Mucosa of stomach (tissue), 1 donor: ENCODE results near the gene FABP6.
A peak's percentile ranks its signal among the peaks of the same experiment; 100 is the strongest.
"Not testable (repeated sequence)": the region's sequence is repeated elsewhere in the genome, so short reads cannot be mapped to it uniquely, and the experiment has no call there.

Source experiments
- H3K27me3 ChIP-seq: one replicate; pipeline ENCODE4 v1.7.0; 2013; ENCODE audit warnings: mild to moderate bottlenecking, low read length; ENCODE audit not compliant: control insufficient read depth, insufficient read depth
- H3K36me3 ChIP-seq: one replicate; pipeline ENCODE4 v1.7.0; 2013; ENCODE audit warnings: low read length; ENCODE audit not compliant: control insufficient read depth, insufficient read depth
- H3K4me1 ChIP-seq: one replicate; pipeline ENCODE4 v1.7.0; 2013; ENCODE audit warnings: mild to moderate bottlenecking, low read length; ENCODE audit not compliant: control insufficient read depth, insufficient read depth
- H3K4me3 ChIP-seq: one replicate; pipeline ENCODE4 v1.7.0; 2013; ENCODE audit warnings: low read length
- H3K9ac ChIP-seq: one replicate; pipeline ENCODE4 v1.7.0; 2013; ENCODE audit warnings: mild to moderate bottlenecking, low read length, moderate library complexity
- H3K9me3 ChIP-seq: one replicate; pipeline ENCODE4 v1.7.0; 2013; ENCODE audit warnings: mild to moderate bottlenecking, low read length, moderate library complexity; ENCODE audit not compliant: control insufficient read depth
- donor health status: Pancreatic carcinoma.

The FABP6 gene, protein sequence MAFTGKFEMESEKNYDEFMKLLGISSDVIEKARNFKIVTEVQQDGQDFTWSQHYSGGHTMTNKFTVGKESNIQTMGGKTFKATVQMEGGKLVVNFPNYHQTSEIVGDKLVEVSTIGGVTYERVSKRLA

DNA sequence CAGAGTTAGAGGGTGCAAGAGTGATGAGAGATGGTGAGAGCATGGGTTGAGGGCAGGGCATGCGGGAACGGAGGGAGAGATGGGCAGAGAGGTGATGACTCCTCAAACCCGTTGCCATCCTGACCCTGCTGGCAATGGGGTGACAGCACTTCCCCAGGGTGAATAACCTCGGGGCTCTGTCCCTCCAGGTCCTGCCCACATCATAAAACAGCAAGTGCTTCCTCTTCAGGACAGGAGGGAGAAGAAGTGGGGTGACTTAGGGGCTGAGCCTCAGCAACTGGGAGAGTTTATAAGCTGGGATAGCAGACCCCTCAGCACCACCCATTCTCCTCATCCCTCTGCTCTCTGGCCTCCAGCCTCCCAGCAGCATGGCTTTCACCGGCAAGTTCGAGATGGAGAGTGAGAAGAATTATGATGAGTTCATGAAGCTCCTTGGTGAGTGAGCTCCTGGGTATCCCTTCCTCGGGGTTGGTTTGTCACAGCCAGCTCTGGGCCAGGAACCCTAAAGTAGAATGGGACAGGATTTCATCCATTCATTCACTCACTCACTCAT is at the start of gene FABP6:
Gene FABP6 (plus strand): TSS at position 317 of the 553 bp plus-strand sequence. CDS start 52 bp downstream, at position 369.
- no peaks in the 10 kb centered on the region for H3K9me3 ChIP-seq
- H3K9ac ChIP-seq: no peak within 1 kb of the TSS

DNA sequence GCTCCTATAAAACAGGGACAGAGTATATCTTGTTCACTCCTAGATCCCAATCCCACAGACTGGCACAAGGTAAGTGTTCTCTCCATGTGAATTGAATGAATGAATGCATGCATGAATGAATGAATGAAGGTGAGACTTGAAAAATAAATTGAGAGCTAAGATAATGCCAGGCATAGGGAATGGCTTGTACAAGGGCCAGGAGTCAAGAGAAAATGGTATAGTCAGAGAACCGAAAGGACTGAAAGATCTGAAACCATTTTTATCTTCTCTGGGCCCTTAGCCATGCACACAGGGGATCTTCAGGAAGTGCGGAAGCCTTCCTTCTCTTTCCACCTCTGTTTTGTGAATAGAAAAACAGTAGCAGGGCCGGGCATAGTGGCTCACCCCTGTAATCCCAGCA is 48.4 kb upstream of the FABP6 start:
- H3K36me3 ChIP-seq: no peaks in the 10 kb centered on the region
- H3K27me3 ChIP-seq: no peaks in the 10 kb centered on the region
- H3K9me3 ChIP-seq: no peaks in the 10 kb centered on the region
- no peak overlapping the region for H3K4me3 ChIP-seq
- no peaks in the 10 kb centered on the region for H3K4me1 ChIP-seq
- H3K9ac ChIP-seq: no peak overlapping the region

More for the DNA sequence above, at the start of gene FABP6:
- H3K4me3 ChIP-seq: no peak within 1 kb of the TSS
- H3K36me3 ChIP-seq: no peaks in the 10 kb centered on the region
- no peaks in the 10 kb centered on the region for H3K27me3 ChIP-seq
- H3K4me1 ChIP-seq: no peaks in the 10 kb centered on the region

DNA sequence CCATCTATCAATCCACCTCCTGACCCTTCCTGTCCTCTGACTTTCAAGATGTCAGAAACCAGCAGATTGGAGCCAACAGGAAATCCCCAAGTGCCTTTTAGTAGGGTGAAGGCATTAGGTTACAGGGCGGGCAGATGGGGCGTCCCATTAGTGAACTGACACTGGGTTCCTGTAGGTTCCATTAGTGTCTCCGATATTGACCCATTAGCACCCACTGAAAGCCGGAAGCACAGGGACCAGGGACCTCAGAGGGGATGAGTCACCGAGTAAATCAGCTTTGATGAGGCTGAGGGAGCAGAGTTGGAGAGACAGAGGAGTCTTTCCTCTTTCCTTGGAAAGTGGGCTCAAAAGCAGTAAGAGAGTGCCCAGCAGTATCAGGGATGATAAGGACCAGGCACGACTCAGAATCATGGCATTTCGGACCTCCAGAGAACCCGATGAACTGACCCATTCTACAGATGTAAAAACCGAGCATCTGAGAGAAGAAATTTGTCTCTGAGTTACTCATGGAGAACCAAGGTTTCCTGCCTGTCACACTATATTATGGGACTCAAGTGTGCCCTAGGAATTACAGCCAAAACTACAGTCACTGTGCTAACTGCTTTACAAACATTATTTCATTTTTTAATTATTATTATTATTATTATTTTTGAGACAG is 47.2 kb upstream of the FABP6 start:
- Histone ChIP-seq H3K36me3 (no peaks in the 10 kb centered on the region), H3K9ac (no peak overlapping the region), H3K4me3 (no peak overlapping the region)

DNA sequence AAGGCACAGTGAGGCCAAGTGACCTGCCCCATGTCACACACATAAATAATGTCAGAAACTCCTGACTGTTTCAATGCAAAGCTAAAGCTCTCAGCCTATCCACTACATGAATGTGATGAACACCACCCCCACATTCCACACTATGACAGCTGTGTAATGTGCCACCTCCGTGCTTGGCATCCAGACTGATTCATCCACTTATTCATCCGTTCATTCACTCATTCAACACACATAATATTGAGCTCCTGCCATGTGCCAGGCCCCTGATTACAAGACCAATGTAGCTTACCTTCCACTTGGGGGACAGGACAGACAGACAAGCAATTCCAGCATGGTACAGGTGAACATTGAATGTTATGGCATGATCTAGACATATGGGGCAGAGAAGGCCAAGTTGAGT is 46.2 kb upstream of the FABP6 start:
- Histone ChIP-seq H3K36me3 (no peaks in the 10 kb centered on the region), H3K27me3 (no peaks in the 10 kb centered on the region), H3K9ac (no peak overlapping the region), H3K4me3 (no peak overlapping the region), H3K9me3 (no peaks in the 10 kb centered on the region), H3K4me1 (no peaks in the 10 kb centered on the region)

More for the DNA sequence above, 47.2 kb upstream of the FABP6 start:
- Histone ChIP-seq H3K4me1 (no peaks in the 10 kb centered on the region), H3K27me3 (no peaks in the 10 kb centered on the region), H3K9me3 (no peaks in the 10 kb centered on the region)

DNA sequence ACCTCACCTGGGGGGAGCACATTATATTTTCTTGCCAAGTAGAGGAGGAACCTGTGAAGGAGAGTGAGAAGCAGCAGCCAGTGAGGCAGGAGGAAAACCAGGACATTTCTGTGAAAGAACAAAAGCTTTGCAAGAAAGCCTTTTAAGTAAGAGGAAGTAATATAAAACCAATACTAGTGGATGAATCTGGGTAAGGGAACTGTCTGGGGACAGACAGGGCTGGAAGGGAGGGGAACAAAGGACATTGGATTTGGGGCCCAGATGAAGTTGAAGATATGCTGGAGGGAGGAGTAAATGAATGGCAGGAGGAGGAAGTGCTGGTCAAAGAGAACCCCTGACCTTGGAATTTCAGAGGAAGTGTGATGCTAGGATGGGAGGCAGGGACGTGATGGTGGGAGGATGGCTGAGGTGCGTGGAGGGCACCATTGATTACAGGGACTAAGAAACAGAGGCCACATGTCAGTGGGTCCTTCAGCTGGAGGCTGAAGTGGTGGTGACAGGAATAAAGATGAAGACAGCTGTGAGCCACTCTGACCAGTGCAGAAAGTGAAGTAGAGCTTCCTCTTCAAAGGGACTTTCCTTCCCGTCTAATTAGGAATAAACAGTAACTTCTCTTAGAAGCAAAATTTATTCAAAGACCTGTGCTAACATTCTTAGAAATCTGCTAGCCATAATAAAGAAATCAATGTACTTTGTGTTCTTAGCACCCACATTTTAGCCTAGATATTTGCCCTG is 43.5 kb upstream of the FABP6 start:
- Histone ChIP-seq H3K27me3 (no peaks in the 10 kb centered on the region), H3K4me1 (peaks cover 6% of the 10 kb centered on the region), H3K9me3 (no peaks in the 10 kb centered on the region), H3K9ac (no peak overlapping the region), H3K4me3 (no peak overlapping the region), H3K36me3 (no peaks in the 10 kb centered on the region)

DNA sequence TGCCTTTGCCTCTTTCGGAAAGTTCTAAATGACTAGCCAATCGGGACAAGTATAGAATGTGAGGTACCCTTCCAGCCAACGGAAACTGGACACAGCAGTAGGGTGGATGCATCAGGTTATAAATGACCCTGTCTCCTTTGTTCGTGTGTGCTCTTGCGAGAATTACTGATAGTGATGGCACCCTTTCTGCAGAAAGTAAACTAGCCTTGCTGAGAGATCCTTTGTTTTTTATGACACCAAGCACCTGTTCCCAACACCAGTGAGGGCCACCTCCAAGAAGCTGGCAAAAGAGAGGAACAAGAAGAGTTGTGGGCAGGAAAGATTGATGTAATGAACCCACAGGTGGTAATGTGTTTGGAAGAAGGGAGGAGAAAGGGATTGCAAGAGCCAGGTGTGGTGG is 42.8 kb upstream of the FABP6 start:
- no peaks in the 10 kb centered on the region for H3K27me3 ChIP-seq

DNA sequence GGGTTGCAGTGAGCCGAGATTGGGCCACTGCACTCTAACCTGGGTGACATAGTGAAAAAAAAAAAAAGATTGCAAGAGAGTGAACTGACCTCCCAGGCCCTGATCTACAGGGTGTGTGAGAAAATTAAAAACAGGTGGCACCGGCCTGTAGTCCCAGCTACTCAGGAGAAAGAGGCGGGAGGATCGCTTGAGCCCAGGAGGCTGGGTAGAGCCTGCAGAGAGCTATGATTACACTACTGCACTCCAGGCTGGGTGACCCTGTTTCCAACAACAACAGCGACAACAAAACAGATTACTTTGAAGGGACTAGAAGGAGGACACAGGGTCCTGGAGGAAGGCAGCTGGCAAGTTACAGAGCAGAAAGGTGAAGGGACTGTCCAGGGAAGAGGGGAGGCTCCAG is 42.2 kb upstream of the FABP6 start:
- no peak overlapping the region for H3K9ac ChIP-seq
- no peaks in the 10 kb centered on the region for H3K27me3 ChIP-seq
- H3K4me1 ChIP-seq: peaks cover 6% of the 10 kb centered on the region
- no peaks in the 10 kb centered on the region for H3K36me3 ChIP-seq
- H3K9me3 ChIP-seq: no peaks in the 10 kb centered on the region
- no peak overlapping the region for H3K4me3 ChIP-seq

More for the DNA sequence above, 42.8 kb upstream of the FABP6 start:
- Histone ChIP-seq H3K4me3 (no peak overlapping the region), H3K4me1 (peaks cover 6% of the 10 kb centered on the region), H3K9me3 (no peaks in the 10 kb centered on the region), H3K36me3 (no peaks in the 10 kb centered on the region), H3K9ac (no peak overlapping the region)

DNA sequence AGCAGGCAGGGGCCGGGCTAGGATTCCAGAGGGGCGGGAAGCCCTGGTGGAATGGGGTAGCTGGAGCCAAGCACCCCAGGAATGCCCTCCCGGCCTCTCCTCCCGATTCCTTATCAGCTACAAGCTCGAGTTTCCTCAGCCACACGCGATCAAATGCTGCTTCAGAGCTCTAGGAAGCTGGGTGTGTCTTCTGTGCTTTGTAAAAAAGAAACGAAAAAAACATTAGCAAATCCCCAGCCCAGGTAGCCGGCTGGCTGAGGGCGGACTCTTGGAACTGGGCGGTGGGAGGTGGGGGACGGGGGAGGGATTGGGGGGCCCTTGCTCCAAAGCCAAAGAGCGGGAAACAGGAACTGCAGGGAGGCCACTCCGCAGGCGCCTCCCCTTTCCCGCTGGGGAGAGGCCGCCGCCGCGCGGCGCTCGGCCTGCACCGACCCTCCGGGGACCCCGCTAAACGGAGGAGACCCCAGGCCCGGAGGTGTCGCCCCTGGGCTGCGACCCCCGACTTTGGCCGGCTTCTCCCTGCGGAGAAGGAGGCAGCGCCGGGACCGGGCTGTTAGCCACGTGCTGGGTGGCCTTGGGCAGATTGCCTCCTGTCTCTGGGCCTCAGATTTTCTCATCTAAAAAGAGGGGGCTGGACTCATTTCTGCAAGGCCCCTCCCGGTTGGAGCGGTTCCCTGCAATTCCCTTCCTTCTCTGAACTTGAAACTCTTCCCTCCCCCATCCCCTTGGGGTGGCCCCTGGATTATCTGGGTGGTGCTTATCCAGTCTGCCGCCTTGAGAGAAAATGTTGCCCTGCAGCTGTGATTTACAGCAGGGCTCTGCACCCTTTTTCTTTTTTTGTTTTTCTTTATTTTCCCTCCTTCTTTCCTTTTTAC is 40.9 kb upstream of the FABP6 start:
- peaks cover 6% of the 10 kb centered on the region for H3K4me1 ChIP-seq
- no peaks in the 10 kb centered on the region for H3K36me3 ChIP-seq
- H3K9ac ChIP-seq: peak overlapping the region; percentile 76
- no peaks in the 10 kb centered on the region for H3K9me3 ChIP-seq
- no peaks in the 10 kb centered on the region for H3K27me3 ChIP-seq
- peak overlapping the region; percentile 14 for H3K4me3 ChIP-seq

DNA sequence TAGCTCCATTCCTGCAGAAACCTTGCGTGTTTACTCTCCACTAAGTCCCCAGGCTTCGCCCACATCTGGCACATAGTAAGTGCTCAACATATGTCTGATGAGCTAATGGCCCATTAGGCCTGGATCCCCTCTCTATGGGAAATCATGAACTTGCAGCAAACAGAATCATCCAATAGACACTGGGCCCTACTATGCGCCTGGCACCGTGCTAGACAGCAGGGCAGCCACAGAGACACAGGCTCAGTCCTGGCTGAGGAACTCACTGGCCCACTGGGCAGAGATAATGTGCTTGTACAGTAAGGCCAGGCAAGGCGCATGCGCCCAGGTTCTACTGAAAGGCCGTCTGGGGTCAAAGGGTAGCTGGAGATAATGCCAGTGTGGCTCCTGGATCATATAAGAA is 36.9 kb upstream of the FABP6 start:
- H3K27me3 ChIP-seq: no peaks in the 10 kb centered on the region
- H3K4me3 ChIP-seq: no peak overlapping the region
- peaks cover 6% of the 10 kb centered on the region for H3K4me1 ChIP-seq
- no peak overlapping the region for H3K9ac ChIP-seq
- no peaks in the 10 kb centered on the region for H3K9me3 ChIP-seq
- H3K36me3 ChIP-seq: no peaks in the 10 kb centered on the region

DNA sequence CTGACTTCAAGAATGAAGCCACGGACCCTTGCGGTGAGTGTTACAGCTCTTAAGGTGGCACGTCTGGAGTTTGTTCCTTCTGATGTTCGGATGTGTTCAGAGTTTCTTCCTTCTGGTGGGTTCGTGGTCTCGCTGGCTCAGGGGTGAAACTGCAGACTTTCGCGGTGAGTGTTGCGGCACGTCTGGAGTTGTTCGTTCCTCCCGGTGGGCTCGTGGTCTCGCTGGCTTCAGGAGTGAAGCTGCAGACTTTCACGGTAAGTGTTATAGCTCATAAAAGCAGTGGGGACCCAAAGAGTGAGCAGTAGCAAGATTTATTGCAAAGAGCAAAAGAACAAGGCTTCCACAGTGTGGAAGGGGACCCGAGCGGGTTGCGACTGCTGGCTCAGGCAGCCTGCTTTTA is 36.2 kb upstream of the FABP6 start:
- H3K4me1 ChIP-seq, H3K9me3 ChIP-seq, H3K27me3 ChIP-seq, H3K4me3 ChIP-seq, H3K36me3 ChIP-seq, H3K9ac ChIP-seq: not testable (repeated sequence)

DNA sequence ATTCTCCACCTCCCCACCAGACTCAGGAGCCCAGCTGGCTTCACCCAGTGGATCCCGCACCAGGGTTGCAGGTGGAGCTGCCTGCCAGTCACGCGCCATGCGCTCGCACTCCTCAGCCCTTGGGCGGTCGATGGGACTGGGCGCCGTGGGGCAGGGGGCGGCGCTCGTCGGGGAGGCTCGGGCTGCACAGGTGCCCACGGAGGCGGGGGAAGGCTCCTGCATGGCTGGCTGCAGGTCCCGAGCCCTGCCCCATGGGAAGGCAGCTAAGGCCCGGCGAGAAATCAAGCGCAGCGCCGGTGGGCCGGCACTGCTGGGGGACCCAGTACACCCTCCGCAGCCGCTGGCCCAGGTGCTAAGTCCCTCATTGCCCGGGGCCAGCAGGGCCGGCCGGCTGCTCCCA is 35.5 kb upstream of the FABP6 start:
- H3K4me3 ChIP-seq, H3K36me3 ChIP-seq, H3K27me3 ChIP-seq, H3K9me3 ChIP-seq, H3K4me1 ChIP-seq, H3K9ac ChIP-seq: not testable (repeated sequence)
